ENCODE measurements around the gene PLA2G2D. TPM values are rescaled to one million over a fixed set of nuclear protein-coding genes. Genes with fewer than 3 reads are reported as not detected.

PLA2G2D gene
- polyA plus RNA-seq, 3 donors = 0.08 TPM; not detected in 1

- H3K9me3 Mint-ChIP-seq = peaks cover 0 to 2% (median 0%) of the 10 kb centered on the region in 7 donors
- intact Hi-C loops (cut with micrococcal nuclease) = no loop called here
- Histone ChIP-seq H3K27me3 (ENCODE audit: control insufficient read depth in 2 of 2, insufficient read depth in 2 of 2, low read length in 2 of 2) (peaks cover 0 to 3% of the 10 kb centered on the region in 2 donors), H3K4me3 (replicated peaks in 1 of 3; ENCODE audit: low read depth in 2 of 3, low read length in 3 of 3) (no peak overlapping the region), H2AFZ (ENCODE audit: insufficient read depth, low read depth, low read length, poor library complexity, severe bottlenecking) (no peak overlapping the region), H4K20me1 (ENCODE audit: insufficient read depth, low read length) (no peaks in the 10 kb centered on the region), H3K27ac (ENCODE audit: low read depth in 1 of 2, low read length in 2 of 2) (no peak overlapping the region), H3K4me1 (ENCODE audit: control insufficient read depth in 1 of 2, insufficient read depth in 2 of 2, low read length in 2 of 2) (no peaks in the 10 kb centered on the region), H3K9me3 (replicated peaks in 1 of 2; ENCODE audit: control insufficient read depth in 1 of 2, insufficient read depth in 1 of 2, low read length in 2 of 2) (no peaks in the 10 kb centered on the region), H3K9ac (ENCODE audit: insufficient read depth, low read length, poor library complexity, severe bottlenecking) (no peak overlapping the region), H3K4me2 (replicated peaks; ENCODE audit: extremely low read depth, low read length, poor library complexity, severe bottlenecking) (no peak overlapping the region), H3K79me2 (ENCODE audit: insufficient read depth, low read length) (no peaks in the 10 kb centered on the region), H3K36me3 (replicated peaks in 1 of 2; ENCODE audit: control insufficient read depth in 1 of 2, insufficient read depth in 2 of 2, low read length in 2 of 2) (no peaks in the 10 kb centered on the region)
- no peaks in the 10 kb centered on the region for H3K36me3 Mint-ChIP-seq
- TF ChIP-seq CTCF (IDR thresholded peaks at IDR 0.05) = no peak
- no peak for DNase-seq
- H3K27me3 Mint-ChIP-seq (ENCODE audit: low read depth in 3 of 3) = peaks cover 12 to 16% (median 13%) of the 10 kb centered on the region in 3 donors
- H3K4me3 Mint-ChIP-seq = no peak overlapping the region
- no peaks in the 10 kb centered on the region for H3K4me1 Mint-ChIP-seq
- 100% methylated on average over 2 of the region's 3 CpGs for WGBS (ENCODE audit: insufficient coverage)
- no peak overlapping the region for H3K27ac Mint-ChIP-seq
Observed at GRCh38 chr1:20112279-20113000, 6.9 kb downstream of the PLA2G2D start.

- WGBS (ENCODE audit: insufficient coverage) = 100% methylated on average over 2 of the region's 5 CpGs
- Histone ChIP-seq H3K9ac (ENCODE audit: insufficient read depth, low read length, poor library complexity, severe bottlenecking) (no peak overlapping the region), H3K9me3 (replicated peaks in 1 of 2; ENCODE audit: control insufficient read depth in 1 of 2, insufficient read depth in 1 of 2, low read length in 2 of 2) (no peaks in the 10 kb centered on the region), H3K4me1 (ENCODE audit: control insufficient read depth in 1 of 2, insufficient read depth in 2 of 2, low read length in 2 of 2) (no peaks in the 10 kb centered on the region), H4K20me1 (ENCODE audit: insufficient read depth, low read length) (no peaks in the 10 kb centered on the region), H3K36me3 (replicated peaks in 1 of 2; ENCODE audit: control insufficient read depth in 1 of 2, insufficient read depth in 2 of 2, low read length in 2 of 2) (no peaks in the 10 kb centered on the region), H2AFZ (ENCODE audit: insufficient read depth, low read depth, low read length, poor library complexity, severe bottlenecking) (no peak overlapping the region), H3K79me2 (ENCODE audit: insufficient read depth, low read length) (no peaks in the 10 kb centered on the region), H3K4me2 (replicated peaks; ENCODE audit: extremely low read depth, low read length, poor library complexity, severe bottlenecking) (no peak overlapping the region), H3K27me3 (ENCODE audit: control insufficient read depth in 2 of 2, insufficient read depth in 2 of 2, low read length in 2 of 2) (peaks cover 0 to 4% of the 10 kb centered on the region in 2 donors), H3K4me3 (replicated peaks in 1 of 3; ENCODE audit: low read depth in 2 of 3, low read length in 3 of 3) (no peak overlapping the region), H3K27ac (ENCODE audit: low read depth in 1 of 2, low read length in 2 of 2) (no peak overlapping the region)
- intact Hi-C loops (cut with micrococcal nuclease) = no loop called here
- Mint-ChIP-seq H3K4me3 (no peak overlapping the region), H3K27ac (no peak overlapping the region), H3K27me3 (ENCODE audit: low read depth in 3 of 3) (peaks cover 12 to 16% (median 14%) of the 10 kb centered on the region in 3 donors), H3K36me3 (no peaks in the 10 kb centered on the region), H3K4me1 (no peaks in the 10 kb centered on the region), H3K9me3 (peaks cover 0 to 2% (median 0%) of the 10 kb centered on the region in 7 donors)
- no peak for TF ChIP-seq CTCF (IDR thresholded peaks at IDR 0.05)
- no peak for DNase-seq
Observed at GRCh38 chr1:20111452-20111851, 7.9 kb downstream of the PLA2G2D start.

Data from CD14-positive monocyte (primary cell).